HTR-8/SVneo (cell line): ENCODE measurements around the gene CPB2.

Experiments
- DNase-seq: peaks from one replicate; pipeline ENCODE4 v3.0.0; 2011; ENCODE audit warnings: low spot score, mixed read lengths; ENCODE audit not compliant: insufficient read length
- FAIRE-seq: peaks from 2 replicates; lab custom pipeline; 2011; peaks lifted over from hg19 to GRCh38; lab: Jason Lieb, UNC

The CPB2 gene

GRCh38 chr13:46101002-46101401 lies 3.8 kb downstream of the CPB2 start:
- DNase-seq (no peak), FAIRE-seq (no peak)

- FAIRE-seq, result no peak
- DNase-seq, result no peak
These were observed 4.5 kb downstream of the CPB2 start for GRCh38 chr13:46100191-46100815.

GRCh38 chr13:46097663-46098062 lies 7.2 kb downstream of the CPB2 start:
- DNase-seq (no peak), FAIRE-seq (no peak)

- FAIRE-seq (no peak), DNase-seq (no peak)
These were observed 7.8 kb downstream of the CPB2 start for GRCh38 chr13:46097015-46097414.

- DNase-seq (no peak), FAIRE-seq (no peak)
These were observed 10.4 kb downstream of the CPB2 start for GRCh38 chr13:46094478-46094877.

- DNase-seq, result no peak
- no peak for FAIRE-seq
These were observed 15.8 kb downstream of the CPB2 start for GRCh38 chr13:46088821-46089562.

- DNase-seq, result no peak
- no peak for FAIRE-seq
These were observed 17.4 kb downstream of the CPB2 start for GRCh38 chr13:46087481-46087880.

- no peak for DNase-seq
- no peak for FAIRE-seq
These were observed 17.8 kb downstream of the CPB2 start for GRCh38 chr13:46086985-46087384.

GRCh38 chr13:46086421-46086922 lies 18.4 kb downstream of the CPB2 start:
- FAIRE-seq, result no peak
- no peak for DNase-seq

- DNase-seq (no peak), FAIRE-seq (no peak)
These were observed 19.1 kb downstream of the CPB2 start for GRCh38 chr13:46085737-46086136.

GRCh38 chr13:46082324-46082723 lies 22.5 kb downstream of the CPB2 start:
- FAIRE-seq (no peak), DNase-seq (no peak)

- DNase-seq (no peak), FAIRE-seq (no peak)
These were observed 25.1 kb downstream of the CPB2 start for GRCh38 chr13:46079770-46080169.

GRCh38 chr13:46077265-46077664 lies 27.6 kb downstream of the CPB2 start:
- no peak for FAIRE-seq

GRCh38 chr13:46076827-46077226 lies 28.0 kb downstream of the CPB2 start:
- FAIRE-seq, result no peak
- no peak for DNase-seq

More at GRCh38 chr13:46077265-46077664, 27.6 kb downstream of the CPB2 start:
- no peak for DNase-seq

- FAIRE-seq (no peak), DNase-seq (no peak)
These were observed 29.0 kb downstream of the CPB2 start for GRCh38 chr13:46075811-46076210.

GRCh38 chr13:46071590-46072249 lies 33.1 kb downstream of the CPB2 start:
- FAIRE-seq, result no peak
- DNase-seq, result no peak

- no peak for DNase-seq
- no peak for FAIRE-seq
These were observed 41.5 kb downstream of the CPB2 start for GRCh38 chr13:46063292-46063691.

GRCh38 chr13:46062185-46062584 lies 42.6 kb downstream of the CPB2 start:
- no peak for FAIRE-seq
- DNase-seq, result peak; percentile 5

- FAIRE-seq, result no peak
These were observed 45.4 kb downstream of the CPB2 start for GRCh38 chr13:46059405-46059804.

GRCh38 chr13:46058268-46058667 lies 46.6 kb downstream of the CPB2 start:
- DNase-seq, result no peak
- no peak for FAIRE-seq

More at GRCh38 chr13:46059405-46059804, 45.4 kb downstream of the CPB2 start:
- DNase-seq, result no peak
